Upper lobe of left lung (tissue), 6 donors: ENCODE data around the gene ARX. TPM values are rescaled to one million over a fixed set of nuclear protein-coding genes. Genes with fewer than 3 reads are reported as not detected.
A peak's percentile ranks its signal among the peaks of the same experiment; 100 is the strongest.

Experiments used
- ATAC-seq, 2 donors: fragments of 200-7000 bp; cut with Tn5 transposase; one replicate each; pipeline ENCODE4 v1.9.1; 2022; ENCODE audit warnings: mild to moderate bottlenecking in 2 of 2, moderate library complexity in 2 of 2; ENCODE audit not compliant: low FRiP score in 2 of 2
- DNase-seq, 2 donors: peaks; one replicate each; pipeline ENCODE4 v3.0.0-alpha.2; 2019 to 2020
- H3K27ac ChIP-seq, 4 donors: fragments of 200-600 bp; sonication (generic); one replicate each; pipeline ENCODE4 v1.5.1; 2016 to 2019
- H3K27me3 ChIP-seq, 4 donors: fragments of 200-600 bp; sonication (generic); one replicate each; pipeline ENCODE4 v1.5.1; 2017 to 2019
- H3K36me3 ChIP-seq, 4 donors: fragments of 200-600 bp; sonication (generic); one replicate each; pipeline ENCODE4 v1.5.1; 2016 to 2019
- H3K4me1 ChIP-seq, 4 donors: fragments of 200-600 bp; sonication (generic); one replicate each; pipeline ENCODE4 v1.5.1; 2018 to 2019
- H3K4me3 ChIP-seq, 4 donors: fragments of 200-600 bp; sonication (generic); one replicate each; pipeline ENCODE4 v1.5.1; 2017 to 2019; ENCODE audit warnings: mild to moderate bottlenecking in 2 of 4, moderate library complexity in 1 of 4
- H3K9me3 ChIP-seq, 4 donors: fragments of 200-600 bp; sonication (generic); one replicate each; pipeline ENCODE4 v1.5.1; 2018 to 2019
- EP300 ChIP-seq, 4 donors: sonication (generic); formaldehyde crosslinking; IDR thresholded peaks; one replicate each; pipeline ENCODE4 v1.5.1; 2017; ENCODE audit warnings: antibody characterized with exemption in 4 of 4, control low read depth in 2 of 4
- POLR2A ChIP-seq, 4 donors: fragments of 450-650 bp; IDR thresholded peaks; one replicate each; pipeline ENCODE4 v1.5.1; 2016 to 2017; ENCODE audit warnings: antibody characterized with exemption in 4 of 4, mild to moderate bottlenecking in 2 of 4
- POLR2AphosphoS5 ChIP-seq, 2 donors: sonication (generic); formaldehyde crosslinking; IDR thresholded peaks; one replicate each; pipeline ENCODE4 v1.5.1; 2017; ENCODE audit warnings: antibody characterized with exemption in 2 of 2
- WGBS, 2 donors: methylation state at CpG; one replicate each; pipeline ENCODE4 v1.1.5; 2017 to 2018; 5-methylcytosine and 5-hydroxymethylcytosine counted together
- total RNA-seq, 6 donors: library from RNA; depleted of rRNA in 4 of 6; stranded (reverse); fragments of >200 nt in 4 of 6; gene quantifications; one replicate each; pipeline versions ENCODE4 v1.1.0 to v1.2.1, GENCODE V29; 2016 to 2021
- TF ChIP-seq, protein P1 (sequence below), 6 experiments: fragments of 450-650 bp in 4 of 6; fragments of 200-600 bp in 2 of 6; sonication (generic) in 2 of 6; IDR thresholded peaks; one replicate each; pipeline ENCODE4 v1.5.1; 2016 to 2019; ENCODE audit warnings: antibody characterized with exemption in 6 of 6
- donor health status: DM: no; HTN: no; CAD: no; lungs with moderate emphysema.
- donor health status: DM: no; HTN: yes; CAD: no; lungs with severe emphysema.

The ARX gene
- total RNA-seq, 6 donors from 2014 or later = 0.39 to 0.46 (median 0.44) TPM; not detected in 3

DNA sequence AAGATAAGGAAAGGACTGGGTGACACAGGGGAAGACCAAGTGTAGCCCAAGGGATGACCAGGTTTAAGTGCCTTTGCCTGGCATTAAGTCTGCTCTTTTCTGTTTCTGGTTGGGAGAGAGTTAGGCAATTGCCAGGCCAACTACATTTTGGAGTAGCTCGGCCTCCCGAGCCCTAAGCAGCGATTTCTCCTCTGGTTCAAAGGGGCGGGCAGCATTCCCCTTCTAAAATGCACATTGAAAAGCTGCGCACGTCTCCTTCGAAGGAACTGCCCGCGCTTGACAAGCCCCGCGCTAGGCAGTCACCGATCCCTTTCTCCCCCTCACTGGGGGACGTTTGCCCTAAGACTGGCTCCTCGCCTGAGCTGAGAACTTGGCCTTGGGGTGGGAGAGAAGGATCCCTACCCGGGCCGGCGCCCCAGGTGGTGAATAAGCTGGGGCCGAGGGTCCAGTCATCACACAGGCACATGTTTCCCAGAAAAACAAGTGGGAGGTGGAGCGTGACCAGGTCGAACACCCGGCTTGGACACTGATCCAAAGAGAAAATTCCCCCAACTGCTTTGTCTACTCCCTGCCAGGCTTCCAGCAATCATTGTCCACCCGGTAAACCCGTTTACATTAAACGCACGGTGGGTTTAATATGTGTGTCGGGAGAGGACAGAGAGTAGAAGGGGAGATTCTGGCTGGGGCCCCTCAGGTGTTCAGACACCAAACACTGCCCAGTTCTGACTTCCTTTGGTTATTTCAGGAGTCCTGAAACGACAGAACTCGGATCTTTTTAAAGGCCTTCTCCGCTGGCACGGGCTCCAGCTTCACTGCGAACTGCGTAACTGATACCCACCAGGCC, 4.0 kb downstream of the ARX start:
- Histone ChIP-seq H3K4me3 (no peak overlapping the region), H3K27me3 (peaks cover 0 to 66% (median 10%) of the 10 kb centered on the region in 4 donors), H3K9me3 (no peaks in the 10 kb centered on the region), H3K36me3 (no peaks in the 10 kb centered on the region), H3K27ac (no peak overlapping the region), H3K4me1 (peaks cover 4 to 24% (median 14%) of the 10 kb centered on the region in 4 donors)
- TF ChIP-seq EP300 (IDR thresholded peaks at IDR 0.05) = no peak
- TF ChIP-seq POLR2AphosphoS5 (IDR thresholded peaks at IDR 0.05) = no peak
- TF ChIP-seq, protein P1, sequence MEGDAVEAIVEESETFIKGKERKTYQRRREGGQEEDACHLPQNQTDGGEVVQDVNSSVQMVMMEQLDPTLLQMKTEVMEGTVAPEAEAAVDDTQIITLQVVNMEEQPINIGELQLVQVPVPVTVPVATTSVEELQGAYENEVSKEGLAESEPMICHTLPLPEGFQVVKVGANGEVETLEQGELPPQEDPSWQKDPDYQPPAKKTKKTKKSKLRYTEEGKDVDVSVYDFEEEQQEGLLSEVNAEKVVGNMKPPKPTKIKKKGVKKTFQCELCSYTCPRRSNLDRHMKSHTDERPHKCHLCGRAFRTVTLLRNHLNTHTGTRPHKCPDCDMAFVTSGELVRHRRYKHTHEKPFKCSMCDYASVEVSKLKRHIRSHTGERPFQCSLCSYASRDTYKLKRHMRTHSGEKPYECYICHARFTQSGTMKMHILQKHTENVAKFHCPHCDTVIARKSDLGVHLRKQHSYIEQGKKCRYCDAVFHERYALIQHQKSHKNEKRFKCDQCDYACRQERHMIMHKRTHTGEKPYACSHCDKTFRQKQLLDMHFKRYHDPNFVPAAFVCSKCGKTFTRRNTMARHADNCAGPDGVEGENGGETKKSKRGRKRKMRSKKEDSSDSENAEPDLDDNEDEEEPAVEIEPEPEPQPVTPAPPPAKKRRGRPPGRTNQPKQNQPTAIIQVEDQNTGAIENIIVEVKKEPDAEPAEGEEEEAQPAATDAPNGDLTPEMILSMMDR (IDR thresholded peaks at IDR 0.05) = no peak
- TF ChIP-seq POLR2A (IDR thresholded peaks at IDR 0.05) = no peak
- 36% methylated on average over 32 of the region's 32 CpGs; no CpG with 5 or more reads in 1 of the 2 donors for WGBS, 2 donors
- DNase-seq = no peak
- ATAC-seq = no peak

DNA sequence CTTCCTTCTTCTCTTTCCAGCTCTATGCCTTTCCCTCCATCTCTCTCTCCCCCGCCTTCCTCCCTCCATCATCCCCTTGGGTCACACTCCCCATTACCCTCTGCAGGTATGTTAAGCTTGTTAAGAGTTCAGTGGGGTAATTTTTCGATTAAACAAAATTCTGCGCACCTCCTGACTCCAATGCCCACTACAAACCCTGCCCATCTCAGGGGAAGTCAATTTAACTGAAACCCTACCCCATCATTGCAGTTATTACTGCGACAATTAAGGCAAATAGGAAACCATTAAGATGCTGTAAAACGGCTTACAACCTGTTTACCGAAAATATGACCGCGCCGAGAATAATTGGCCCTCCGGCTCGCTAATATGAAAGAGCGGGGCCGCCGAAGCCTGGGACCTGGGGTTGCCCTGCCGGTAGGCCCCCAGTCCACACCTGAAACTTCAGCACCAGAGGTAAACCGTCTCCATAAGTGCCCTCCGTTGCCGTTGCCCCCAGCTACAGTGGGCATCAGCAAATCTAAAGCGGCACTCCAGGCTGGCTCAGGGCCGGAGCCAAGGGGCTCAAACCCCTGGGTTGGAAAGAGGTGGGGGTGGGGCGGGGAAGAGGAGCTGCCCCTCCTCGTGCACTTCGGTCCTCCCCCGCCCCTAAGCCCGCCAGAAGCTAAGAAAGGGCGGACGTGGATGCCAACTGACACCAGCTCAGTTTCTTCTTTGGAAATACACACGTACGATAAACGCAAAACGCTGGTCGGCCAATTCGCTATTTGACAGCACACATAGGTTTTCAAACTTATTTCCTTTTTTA, 4.8 kb downstream of the ARX start:
- H3K27me3 ChIP-seq = peaks cover 0 to 57% (median 10%) of the 10 kb centered on the region in 4 donors
- TF ChIP-seq, protein P1 (IDR thresholded peaks at IDR 0.05) = no peak
- TF ChIP-seq EP300 (IDR thresholded peaks at IDR 0.05) = no peak
- TF ChIP-seq POLR2AphosphoS5 (IDR thresholded peaks at IDR 0.05) = no peak
- TF ChIP-seq POLR2A (IDR thresholded peaks at IDR 0.05) = no peak
- 13 to 26% methylated on average over 9 to 33 of the region's 33 CpGs for WGBS, 2 donors

DNA sequence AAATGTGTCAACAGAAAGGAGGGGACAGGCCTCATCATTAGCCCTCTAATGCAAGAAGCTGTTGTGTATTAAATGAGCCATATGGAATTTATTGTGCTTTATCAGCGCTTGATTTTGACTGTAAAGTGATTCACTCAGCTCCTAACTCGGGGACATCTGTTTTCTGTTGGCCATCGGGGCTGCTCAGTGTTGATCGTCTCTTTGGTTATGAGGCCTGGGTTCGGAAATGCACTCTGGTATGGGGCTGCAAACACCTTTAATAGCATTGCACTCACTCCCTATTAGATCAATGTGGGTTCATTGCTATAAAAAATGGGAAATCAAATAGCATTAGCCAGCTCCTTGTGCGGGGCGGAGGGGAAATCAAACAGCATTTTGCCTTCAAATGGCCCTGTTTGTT, 6.4 kb downstream of the ARX start:
- Histone ChIP-seq H3K36me3 (no peaks in the 10 kb centered on the region), H3K9me3 (no peaks in the 10 kb centered on the region), H3K4me3 (no peak overlapping the region), H3K4me1 (peaks cover 8 to 33% (median 21%) of the 10 kb centered on the region in 4 donors), H3K27me3 (peaks cover 0 to 58% (median 7%) of the 10 kb centered on the region in 4 donors), H3K27ac (no peak overlapping the region)
- TF ChIP-seq POLR2AphosphoS5 (IDR thresholded peaks at IDR 0.05) (no peak), POLR2A (IDR thresholded peaks at IDR 0.05) (no peak), EP300 (IDR thresholded peaks at IDR 0.05) (no peak)
- TF ChIP-seq, protein P1 (IDR thresholded peaks at IDR 0.05) = no peak
- no peak for DNase-seq
- no peak for ATAC-seq
- WGBS, 2 donors = 30 to 35% methylated on average over 7 of the region's 7 CpGs

More for the DNA sequence above, 4.8 kb downstream of the ARX start:
- ATAC-seq (no peak), DNase-seq (no peak)
- Histone ChIP-seq H3K27ac (no peak overlapping the region), H3K9me3 (no peaks in the 10 kb centered on the region), H3K36me3 (no peaks in the 10 kb centered on the region), H3K4me3 (no peak overlapping the region), H3K4me1 (peaks cover 4 to 24% (median 14%) of the 10 kb centered on the region in 4 donors)

DNA sequence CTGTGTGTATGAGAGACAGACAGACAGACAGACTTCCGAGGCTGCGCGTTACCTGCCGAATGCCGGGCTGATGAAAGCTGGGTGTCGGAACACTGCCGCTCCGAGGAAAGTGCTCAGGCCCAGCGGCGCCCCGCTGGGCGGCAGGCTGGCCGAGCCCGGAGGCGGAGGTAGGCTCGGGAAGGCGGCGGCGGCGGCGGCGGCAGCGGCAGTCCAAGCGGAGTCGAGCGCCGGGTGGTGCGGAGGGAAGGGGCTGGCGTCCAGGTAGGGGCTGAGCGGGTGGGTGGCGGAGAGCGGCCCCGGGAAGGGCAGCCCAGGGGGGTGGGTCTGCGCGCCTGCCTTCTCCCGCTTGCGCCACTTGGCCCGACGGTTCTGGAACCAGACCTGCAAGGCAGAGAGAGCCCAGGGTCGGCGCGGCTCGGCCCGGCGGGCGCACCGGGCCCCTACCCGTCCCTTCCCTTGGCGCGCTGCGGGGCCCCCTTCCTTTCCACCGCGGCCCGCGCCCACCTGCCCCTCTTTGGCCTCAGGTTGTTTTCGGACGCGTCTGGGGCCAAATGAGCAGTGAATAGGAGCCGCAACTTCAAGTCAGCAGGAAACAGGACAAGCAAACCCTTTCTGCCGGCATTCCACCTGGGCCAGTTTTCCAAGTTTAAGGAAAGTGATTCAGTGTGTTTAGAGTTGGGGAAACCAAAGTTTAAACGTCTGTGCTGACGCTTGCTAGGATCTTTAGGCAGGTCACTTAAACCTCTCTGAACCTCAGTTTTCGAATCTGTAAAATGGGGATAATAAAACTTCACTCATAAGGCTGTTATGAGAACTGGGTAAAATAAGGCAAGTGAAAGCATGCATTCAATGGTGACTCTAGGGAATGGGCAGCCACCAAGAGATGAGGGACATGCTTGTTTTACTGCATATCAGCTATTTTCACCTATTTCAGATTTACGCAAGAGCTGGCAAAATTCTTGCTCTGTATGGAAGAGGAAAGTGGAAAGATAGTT, 8.4 kb downstream of the ARX start:
- ATAC-seq (no peak), DNase-seq (peak in 1 of 2 donors; percentile 63)
- TF ChIP-seq POLR2AphosphoS5 (IDR thresholded peaks at IDR 0.05) (no peak), POLR2A (IDR thresholded peaks at IDR 0.05) (no peak), EP300 (IDR thresholded peaks at IDR 0.05) (no peak)
- TF ChIP-seq, protein P1 (IDR thresholded peaks at IDR 0.05) = no peak
- H3K4me1 ChIP-seq = peaks cover 7 to 36% (median 14%) of the 10 kb centered on the region in 4 donors
- no peaks in the 10 kb centered on the region for H3K9me3 ChIP-seq
- peaks cover 0 to 46% (median 3%) of the 10 kb centered on the region in 4 donors for H3K27me3 ChIP-seq
- no peak overlapping the region for H3K4me3 ChIP-seq
- no peak overlapping the region for H3K27ac ChIP-seq
- no peaks in the 10 kb centered on the region for H3K36me3 ChIP-seq
- WGBS, 2 donors = 33 to 39% methylated on average over 4 to 55 of the region's 64 CpGs
